Dendritic cell treated with granulocyte-macrophage colony-stimulating factor and Interleukin-4, amounts not matched to agents 40 ng/mL and 50 ng/mL, for 4 days (primary cell): ENCODE results near the gene SNRNP25.
"Not testable (repeated sequence)": the region's sequence is repeated elsewhere in the genome, so short reads cannot be mapped to it uniquely, and the experiment has no call there.

ENCODE experiments used
- H3K27ac Mint-ChIP-seq: one replicate; pipeline ENCODE4 v1.8.0; 2022; ENCODE audit warnings: mild to moderate bottlenecking, mixed read lengths
- H3K27me3 Mint-ChIP-seq: one replicate; pipeline ENCODE4 v1.8.0; 2022; ENCODE audit warnings: mild to moderate bottlenecking, mixed read lengths
- H3K36me3 Mint-ChIP-seq: one replicate; pipeline ENCODE4 v1.8.0; 2022; ENCODE audit warnings: low read depth, mixed read lengths
- H3K4me1 Mint-ChIP-seq: one replicate; pipeline ENCODE4 v1.8.0; 2022; ENCODE audit warnings: low read depth, mixed read lengths
- H3K4me3 Mint-ChIP-seq: one replicate; pipeline ENCODE4 v1.8.0; 2022; ENCODE audit warnings: mild to moderate bottlenecking, moderate library complexity, mixed read lengths
- H3K9me3 Mint-ChIP-seq: one replicate; pipeline ENCODE4 v1.8.0; 2022; ENCODE audit warnings: mixed read lengths
- intact Hi-C: fragments of 100-400 bp; cut with micrococcal nuclease; formaldehyde crosslinking; loops from one replicate; pipeline ENCODE4 v1.15.0; 2022

Gene SNRNP25

DNA sequence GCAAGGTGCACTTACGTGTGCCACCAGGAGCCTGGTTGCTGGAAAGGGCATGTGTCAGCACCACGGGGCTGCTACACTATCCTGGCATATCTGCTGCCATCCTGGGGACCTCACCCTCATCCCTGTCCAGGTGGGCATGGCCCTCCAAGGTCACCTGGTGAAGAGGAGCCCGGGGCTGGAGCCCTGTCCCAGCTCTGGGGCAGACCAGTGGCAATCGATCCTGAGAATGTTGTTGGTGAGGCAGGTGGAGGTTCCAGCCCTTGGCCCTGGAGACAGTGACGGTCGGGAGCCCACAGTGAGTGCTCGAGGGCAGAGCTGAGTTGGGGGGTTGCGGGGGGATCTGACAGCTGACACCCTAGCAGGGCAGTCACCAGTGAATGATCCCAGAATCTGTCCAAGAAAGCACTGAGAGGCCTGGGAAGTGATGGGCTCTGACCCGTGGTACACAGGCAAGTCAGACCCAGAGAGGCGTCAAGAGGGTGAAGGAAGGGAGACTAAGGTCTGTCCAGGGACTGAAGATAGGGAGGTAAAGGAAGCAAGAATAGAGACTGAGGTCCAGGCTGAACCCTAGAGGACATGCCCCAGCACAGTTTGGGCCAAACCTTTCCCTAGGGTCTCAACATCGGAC, 17.8 kb upstream of the SNRNP25 start:
- peak overlapping the region; percentile 36 for H3K27ac Mint-ChIP-seq
- H3K4me1 Mint-ChIP-seq: peaks cover 44% of the 10 kb centered on the region
- no peaks in the 10 kb centered on the region for H3K9me3 Mint-ChIP-seq
- intact Hi-C loops: no loop called here
- peaks cover 15% of the 10 kb centered on the region for H3K36me3 Mint-ChIP-seq
- no peak overlapping the region for H3K4me3 Mint-ChIP-seq
- no peaks in the 10 kb centered on the region for H3K27me3 Mint-ChIP-seq

DNA sequence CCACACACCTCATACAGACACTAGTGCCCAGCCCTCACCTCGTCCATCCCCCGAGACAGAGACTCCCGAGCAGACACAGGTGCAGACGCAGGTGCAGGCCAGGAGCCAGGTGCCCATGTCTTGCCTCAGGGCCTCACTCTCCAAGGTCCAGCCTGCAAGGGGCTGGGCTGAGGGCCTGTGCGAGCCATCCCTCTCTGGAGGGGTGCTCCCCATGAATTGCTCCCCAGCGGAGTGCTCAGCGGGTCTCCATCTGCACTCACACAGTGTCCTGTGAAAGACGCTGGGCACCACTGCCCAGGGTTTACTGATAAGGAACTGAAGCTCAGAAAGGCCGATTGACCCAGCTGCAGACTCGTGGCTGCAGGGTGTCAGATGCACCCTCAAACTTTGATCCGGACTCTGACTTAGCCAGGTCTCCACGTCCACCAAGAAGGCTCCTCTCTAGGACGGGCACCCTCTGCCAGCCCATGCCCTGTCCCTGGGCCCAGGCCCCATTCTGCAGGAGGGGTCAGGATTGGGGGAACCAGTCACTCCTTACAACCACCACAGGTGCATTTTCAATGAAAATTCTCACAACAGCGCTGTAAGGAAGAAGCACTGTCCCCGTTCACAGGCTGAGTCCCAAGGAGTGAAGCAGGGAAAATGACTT, 17.2 kb upstream of the SNRNP25 start:
- Mint-ChIP-seq H3K36me3 (peaks cover 21% of the 10 kb centered on the region), H3K27ac (no peak overlapping the region), H3K4me3 (no peak overlapping the region), H3K4me1 (peaks cover 44% of the 10 kb centered on the region), H3K27me3 (no peaks in the 10 kb centered on the region), H3K9me3 (no peaks in the 10 kb centered on the region)
- intact Hi-C loops: no loop called here

DNA sequence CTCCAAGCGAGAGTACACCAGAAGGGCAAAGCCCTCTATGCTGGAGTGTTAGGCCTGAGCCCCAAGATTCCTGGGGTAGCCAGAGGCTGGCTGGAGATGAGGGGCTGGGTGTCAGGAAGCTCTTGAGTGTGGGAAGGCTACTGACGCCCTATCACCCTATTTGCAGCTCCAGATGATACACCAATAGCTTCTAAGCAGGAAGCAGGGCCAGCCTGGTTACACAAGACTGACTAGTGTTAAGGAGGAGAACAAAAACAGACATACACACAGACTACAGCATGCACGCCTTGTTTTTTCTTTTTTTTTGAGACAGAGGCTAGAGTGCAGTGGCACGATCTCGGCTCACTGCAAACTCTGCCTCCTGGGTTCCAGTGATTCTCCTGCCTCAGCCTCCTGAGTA, 16.1 kb upstream of the SNRNP25 start:
- intact Hi-C loops: no loop called here
- peak overlapping the region; percentile 11 for H3K27ac Mint-ChIP-seq
- no peak overlapping the region for H3K4me3 Mint-ChIP-seq
- no peaks in the 10 kb centered on the region for H3K27me3 Mint-ChIP-seq
- H3K4me1 Mint-ChIP-seq: peaks cover 53% of the 10 kb centered on the region
- H3K9me3 Mint-ChIP-seq: no peaks in the 10 kb centered on the region
- peaks cover 31% of the 10 kb centered on the region for H3K36me3 Mint-ChIP-seq

DNA sequence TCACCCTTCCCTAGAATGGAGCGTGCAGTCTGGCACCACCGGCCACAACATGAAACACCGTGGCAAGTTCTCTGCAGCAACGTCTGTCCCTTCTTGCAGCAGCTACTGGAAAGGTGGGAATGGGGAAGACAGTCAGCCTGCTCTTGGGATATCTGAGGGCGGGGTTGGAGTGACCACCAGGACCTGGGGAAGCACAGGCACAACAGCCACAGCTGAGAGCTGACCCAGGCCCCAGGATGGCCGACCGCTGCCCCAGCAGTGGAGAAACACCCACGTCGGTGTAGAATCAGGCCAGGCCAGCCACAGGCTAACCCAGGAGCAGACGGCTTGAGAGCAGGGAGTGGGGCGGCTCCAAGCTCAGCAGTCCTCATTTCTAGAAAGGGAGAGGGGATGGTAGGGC, 15.4 kb upstream of the SNRNP25 start:
- H3K9me3 Mint-ChIP-seq, intact Hi-C loops, H3K27me3 Mint-ChIP-seq, H3K4me3 Mint-ChIP-seq: not testable (repeated sequence)
- peaks cover 57% of the 10 kb centered on the region for H3K4me1 Mint-ChIP-seq
- H3K36me3 Mint-ChIP-seq: peaks cover 38% of the 10 kb centered on the region
- peak overlapping the region; percentile 11 for H3K27ac Mint-ChIP-seq

DNA sequence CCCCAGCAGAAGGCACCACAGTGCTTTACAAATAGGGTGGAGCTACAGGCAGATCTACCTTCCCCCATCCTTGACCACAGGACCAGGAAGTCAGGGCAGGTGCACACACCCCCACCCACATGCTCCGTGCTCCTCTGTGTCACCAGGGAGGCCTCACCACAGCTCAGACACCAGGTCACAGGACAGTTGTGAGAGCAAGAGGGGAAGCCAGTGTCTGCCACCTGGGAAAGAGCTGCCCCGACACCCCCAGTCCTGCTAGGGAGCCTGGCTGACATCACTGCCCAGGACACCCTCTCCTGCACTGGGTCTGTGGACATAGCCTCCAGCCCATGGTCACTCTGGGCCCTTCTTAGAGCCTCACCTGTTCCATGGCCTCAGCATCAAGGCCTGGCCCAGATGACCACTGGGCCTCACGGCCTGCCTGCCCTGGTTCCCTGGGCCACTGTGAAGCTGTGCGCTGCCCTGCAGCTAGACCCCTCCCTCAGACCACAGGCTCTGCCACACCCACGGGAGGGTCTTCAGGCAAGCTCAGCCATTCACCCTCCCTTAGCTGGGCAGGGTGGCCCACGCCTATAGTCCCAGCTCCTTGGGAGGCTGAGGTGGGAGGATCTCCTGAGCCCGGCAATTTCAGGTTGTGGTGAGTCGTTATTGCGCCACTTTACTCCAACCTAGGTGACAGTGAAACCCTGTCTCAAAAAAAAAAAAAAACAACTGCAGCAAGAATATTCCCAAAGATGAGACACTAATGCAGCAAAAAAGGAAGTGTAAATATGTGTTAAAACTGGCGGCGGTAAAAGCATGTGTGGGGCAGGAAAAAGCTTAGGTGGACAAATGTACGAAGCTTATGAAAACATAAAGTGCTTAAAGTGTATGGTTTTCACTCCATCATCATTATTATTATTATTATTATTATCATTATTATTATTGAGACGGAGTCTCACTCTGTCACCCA, 14.4 kb upstream of the SNRNP25 start:
- intact Hi-C loops: no loop called here
- no peaks in the 10 kb centered on the region for H3K9me3 Mint-ChIP-seq
- peaks cover 49% of the 10 kb centered on the region for H3K4me1 Mint-ChIP-seq
- H3K27me3 Mint-ChIP-seq: no peaks in the 10 kb centered on the region
- H3K4me3 Mint-ChIP-seq: no peak overlapping the region
- H3K36me3 Mint-ChIP-seq: peaks cover 48% of the 10 kb centered on the region
- no peak overlapping the region for H3K27ac Mint-ChIP-seq

DNA sequence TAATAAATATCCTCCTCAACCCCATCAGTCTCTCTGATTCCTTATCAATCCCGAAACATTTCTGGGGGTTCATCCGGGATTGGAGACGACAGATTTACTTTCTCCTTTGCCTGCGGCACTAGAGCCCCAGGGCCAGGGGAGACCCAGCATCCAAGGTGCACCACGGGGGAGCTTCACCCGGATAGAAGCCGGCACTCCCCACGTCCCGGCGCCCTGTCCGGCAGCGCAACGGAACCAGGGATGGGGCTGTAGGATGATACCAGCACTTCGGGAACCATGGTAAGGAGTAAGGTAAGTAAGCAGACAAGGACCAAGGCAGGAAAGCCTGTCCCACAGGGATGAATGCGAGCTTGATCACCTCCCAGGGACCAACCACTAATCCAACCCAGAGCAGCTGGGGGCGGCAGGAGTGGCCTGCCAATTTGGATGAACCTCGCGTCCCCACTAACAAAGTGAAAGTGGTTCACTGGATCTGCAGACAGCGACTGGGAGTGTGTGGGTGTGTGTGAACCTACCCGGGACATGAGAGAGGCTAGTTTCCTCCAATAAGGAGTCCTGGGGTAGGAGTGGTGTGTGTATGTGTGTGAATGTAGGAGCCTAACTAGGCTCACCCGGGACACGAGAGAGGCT, 12.1 kb upstream of the SNRNP25 start:
- H3K9me3 Mint-ChIP-seq: no peaks in the 10 kb centered on the region
- H3K27ac Mint-ChIP-seq: no peak overlapping the region
- peaks cover 30% of the 10 kb centered on the region for H3K4me1 Mint-ChIP-seq
- H3K4me3 Mint-ChIP-seq: no peak overlapping the region
- H3K36me3 Mint-ChIP-seq: peaks cover 71% of the 10 kb centered on the region
- intact Hi-C loops: no loop called here
- no peaks in the 10 kb centered on the region for H3K27me3 Mint-ChIP-seq

DNA sequence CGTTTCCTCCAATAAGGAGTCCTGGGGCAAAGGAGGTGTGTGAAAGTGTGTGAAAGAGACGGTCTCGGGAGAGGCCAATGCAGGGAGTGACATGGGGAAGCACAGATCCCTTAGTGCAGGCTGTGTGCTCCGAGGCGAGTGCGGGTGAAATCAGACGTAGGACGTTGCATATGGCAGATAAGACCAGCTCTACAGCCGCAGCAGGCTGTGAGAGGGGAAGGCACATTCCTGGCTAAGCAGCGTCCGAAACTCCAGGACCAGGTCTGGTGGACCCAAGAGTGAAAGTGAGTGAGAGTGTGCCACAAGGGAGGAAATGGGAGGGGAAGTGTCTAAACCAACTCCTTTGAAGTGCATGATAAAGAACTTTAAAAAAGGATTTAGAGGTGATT, 11.6 kb upstream of the SNRNP25 start:
- no peak overlapping the region for H3K4me3 Mint-ChIP-seq
- intact Hi-C loops: no loop called here
- peaks cover 74% of the 10 kb centered on the region for H3K36me3 Mint-ChIP-seq
- peaks cover 30% of the 10 kb centered on the region for H3K4me1 Mint-ChIP-seq
- H3K27me3 Mint-ChIP-seq: no peaks in the 10 kb centered on the region
- no peaks in the 10 kb centered on the region for H3K9me3 Mint-ChIP-seq
- no peak overlapping the region for H3K27ac Mint-ChIP-seq

DNA sequence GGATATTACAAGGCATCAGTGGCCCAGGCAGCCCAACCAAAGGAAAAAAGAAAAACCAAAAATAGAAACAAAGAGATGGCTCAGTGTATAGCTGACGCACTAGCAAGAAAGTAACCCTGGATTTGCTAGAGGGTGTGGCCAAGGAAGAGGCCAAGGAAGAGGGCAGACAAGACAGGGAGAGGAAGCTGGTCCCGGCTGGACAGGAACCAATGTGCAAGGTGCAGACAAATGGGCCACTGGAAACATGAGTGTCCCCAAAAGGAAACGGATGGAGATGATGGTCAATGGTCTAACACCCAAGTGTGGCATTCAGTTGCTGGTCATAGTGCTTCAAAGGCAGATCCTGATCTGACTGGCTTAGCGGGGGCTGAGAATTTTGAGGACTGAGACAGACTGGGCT, 10.9 kb upstream of the SNRNP25 start:
- Mint-ChIP-seq H3K27me3 (no peaks in the 10 kb centered on the region), H3K4me3 (no peak overlapping the region), H3K27ac (no peak overlapping the region), H3K36me3 (peaks cover 78% of the 10 kb centered on the region), H3K9me3 (no peaks in the 10 kb centered on the region), H3K4me1 (peaks cover 30% of the 10 kb centered on the region)
- intact Hi-C loops: no loop called here

DNA sequence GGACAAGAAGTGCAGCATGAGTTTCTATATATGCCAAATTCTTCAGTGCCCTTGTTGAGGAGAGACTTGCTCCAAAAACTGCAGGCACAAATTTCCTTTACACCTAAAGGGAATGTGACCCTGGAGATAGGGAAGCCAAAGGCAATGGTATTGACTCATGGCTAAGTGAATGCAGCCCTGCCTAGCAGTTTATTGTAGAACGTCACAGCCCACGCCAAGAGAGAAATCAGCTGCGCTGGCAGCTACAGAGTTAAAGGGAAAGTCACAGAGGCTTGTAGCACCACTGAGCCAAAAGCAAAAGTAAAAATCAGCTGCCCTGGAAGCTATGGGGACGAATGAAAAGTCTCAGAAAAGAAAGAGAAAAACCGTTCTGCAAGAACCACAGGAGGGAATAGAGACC, 10.3 kb upstream of the SNRNP25 start:
- intact Hi-C loops: no loop called here
- Mint-ChIP-seq H3K4me1 (peaks cover 27% of the 10 kb centered on the region), H3K9me3 (no peaks in the 10 kb centered on the region), H3K27ac (no peak overlapping the region), H3K27me3 (no peaks in the 10 kb centered on the region), H3K4me3 (no peak overlapping the region), H3K36me3 (peaks cover 76% of the 10 kb centered on the region)

DNA sequence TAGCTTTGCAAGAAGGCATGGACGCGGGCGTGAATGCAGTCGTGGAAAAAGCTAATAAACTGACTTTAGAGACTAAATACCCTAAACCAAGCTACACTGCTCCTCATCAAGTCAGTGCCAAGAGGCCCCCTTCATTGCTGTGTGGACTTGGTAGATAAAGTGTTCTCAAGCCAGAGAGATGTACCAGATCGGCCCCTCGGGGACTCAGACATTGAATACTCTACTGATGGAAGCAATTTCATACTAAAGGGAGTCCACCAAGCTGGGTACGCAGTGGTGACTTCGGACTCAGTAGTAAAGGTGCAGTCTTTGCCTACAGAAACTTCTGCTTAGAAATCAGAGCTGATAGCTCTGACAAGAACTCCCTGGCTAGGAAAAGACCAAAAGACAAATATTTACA, 9.0 kb upstream of the SNRNP25 start:
- Mint-ChIP-seq H3K36me3 (peaks cover 81% of the 10 kb centered on the region), H3K27ac (no peak overlapping the region), H3K4me3 (no peak overlapping the region), H3K4me1 (peaks cover 13% of the 10 kb centered on the region), H3K9me3 (no peaks in the 10 kb centered on the region), H3K27me3 (no peaks in the 10 kb centered on the region)
- intact Hi-C loops: no loop called here

DNA sequence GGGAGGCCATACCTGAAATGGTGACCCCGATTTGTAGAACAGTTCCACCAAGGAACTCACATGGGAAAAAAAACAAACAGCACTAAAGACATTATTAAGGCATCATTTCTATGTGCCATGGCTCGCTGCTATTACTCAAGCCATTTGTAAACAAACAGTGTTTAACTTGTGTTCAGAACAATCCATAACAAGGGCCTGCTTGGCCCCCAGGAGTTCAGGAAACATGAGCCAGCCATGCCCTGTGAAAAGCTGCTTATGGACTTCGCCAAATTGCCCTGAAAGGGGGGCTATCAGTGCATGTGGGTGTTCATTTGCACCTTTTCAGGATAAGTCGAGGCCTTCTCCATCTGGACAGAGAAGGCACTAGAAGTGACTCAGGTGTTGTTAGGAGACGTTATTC, 8.2 kb upstream of the SNRNP25 start:
- Mint-ChIP-seq H3K4me3 (no peak overlapping the region), H3K9me3 (no peaks in the 10 kb centered on the region), H3K36me3 (peaks cover 89% of the 10 kb centered on the region), H3K4me1 (peaks cover 13% of the 10 kb centered on the region), H3K27ac (no peak overlapping the region), H3K27me3 (no peaks in the 10 kb centered on the region)
- intact Hi-C loops: no loop called here

DNA sequence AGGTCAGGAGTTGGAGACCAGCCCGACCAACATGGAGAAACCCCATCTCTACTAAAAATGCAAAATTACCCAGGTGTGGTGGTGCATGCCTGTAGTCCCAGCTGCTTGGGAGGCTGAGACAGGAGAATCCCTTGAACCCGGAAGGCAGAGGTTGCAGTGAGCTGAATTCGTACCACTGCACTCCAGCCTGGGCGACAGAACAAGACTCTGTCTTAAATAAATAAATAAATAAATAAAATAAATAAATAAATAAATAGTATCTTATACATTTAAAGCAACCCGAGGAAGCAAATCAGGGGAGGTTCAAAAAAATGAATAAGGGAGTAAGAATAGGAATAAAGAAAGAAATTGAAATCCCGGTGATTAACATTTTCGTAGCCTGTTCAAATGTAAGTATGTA, 7.1 kb upstream of the SNRNP25 start:
- H3K4me3 Mint-ChIP-seq, intact Hi-C loops, H3K27ac Mint-ChIP-seq, H3K27me3 Mint-ChIP-seq, H3K9me3 Mint-ChIP-seq: not testable (repeated sequence)
- peaks cover 94% of the 10 kb centered on the region for H3K36me3 Mint-ChIP-seq
- peaks cover 22% of the 10 kb centered on the region for H3K4me1 Mint-ChIP-seq

DNA sequence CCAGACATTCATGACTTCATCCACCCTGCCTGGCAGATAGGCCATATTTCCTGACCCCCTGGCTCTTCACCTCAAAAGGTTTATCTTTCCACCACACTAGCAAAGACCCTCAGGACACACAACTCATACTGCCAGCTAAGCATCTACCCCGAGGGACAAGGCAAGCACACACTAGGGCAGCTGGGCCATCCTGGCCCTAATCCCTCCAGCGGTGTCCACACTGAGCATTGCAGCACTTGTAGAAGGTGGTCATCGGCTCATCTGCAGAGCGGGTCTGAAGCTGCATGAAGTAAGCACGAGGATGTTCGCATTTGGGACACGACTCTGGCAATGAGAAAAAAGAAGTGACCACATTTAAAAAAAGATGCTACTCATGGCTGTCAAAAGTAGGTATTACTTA, 6.4 kb upstream of the SNRNP25 start:
- intact Hi-C loops: no loop called here
- Mint-ChIP-seq H3K27me3 (no peaks in the 10 kb centered on the region), H3K36me3 (peaks cover 89% of the 10 kb centered on the region), H3K9me3 (no peaks in the 10 kb centered on the region), H3K4me3 (no peak overlapping the region), H3K4me1 (peaks cover 22% of the 10 kb centered on the region), H3K27ac (no peak overlapping the region)
